Non-pigmented ciliary epithelial cell (primary cell): ENCODE data around the gene IFITM2.

Experiments
- DNase-seq: peaks from one replicate; pipeline ENCODE4 v3.0.0-alpha.2; 2010; ENCODE audit warnings: low read depth

The IFITM2 gene

DNA sequence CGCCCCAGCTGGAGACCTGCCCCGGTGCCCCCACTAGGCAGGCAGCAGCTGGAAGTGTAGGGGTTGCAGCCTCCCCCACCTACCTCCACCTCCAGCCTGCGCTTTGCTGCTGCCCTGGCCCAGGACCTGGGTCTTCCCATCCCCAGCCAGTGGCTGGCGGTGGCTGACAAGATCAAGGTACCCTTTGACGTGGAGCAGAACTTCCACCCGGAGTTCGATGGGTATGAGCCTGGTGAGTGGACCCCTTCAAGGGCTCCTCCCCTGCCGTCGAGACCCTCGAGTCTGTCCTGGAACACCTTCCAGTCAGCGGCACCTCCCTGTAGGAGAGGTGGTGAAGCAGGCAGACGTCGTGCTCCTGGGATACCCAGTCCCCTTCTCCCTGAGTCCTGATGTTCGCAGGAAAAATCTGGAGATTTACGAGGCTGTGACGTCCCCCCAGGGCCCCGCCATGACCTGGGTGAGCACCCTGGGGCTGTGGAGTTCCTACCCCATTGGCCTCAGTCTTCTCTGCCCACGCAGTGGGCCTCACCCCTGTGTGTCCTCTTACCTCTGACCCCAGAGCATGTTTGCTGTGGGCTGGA is 14.3 kb upstream of the IFITM2 start:
- DNase-seq = no peak

DNA sequence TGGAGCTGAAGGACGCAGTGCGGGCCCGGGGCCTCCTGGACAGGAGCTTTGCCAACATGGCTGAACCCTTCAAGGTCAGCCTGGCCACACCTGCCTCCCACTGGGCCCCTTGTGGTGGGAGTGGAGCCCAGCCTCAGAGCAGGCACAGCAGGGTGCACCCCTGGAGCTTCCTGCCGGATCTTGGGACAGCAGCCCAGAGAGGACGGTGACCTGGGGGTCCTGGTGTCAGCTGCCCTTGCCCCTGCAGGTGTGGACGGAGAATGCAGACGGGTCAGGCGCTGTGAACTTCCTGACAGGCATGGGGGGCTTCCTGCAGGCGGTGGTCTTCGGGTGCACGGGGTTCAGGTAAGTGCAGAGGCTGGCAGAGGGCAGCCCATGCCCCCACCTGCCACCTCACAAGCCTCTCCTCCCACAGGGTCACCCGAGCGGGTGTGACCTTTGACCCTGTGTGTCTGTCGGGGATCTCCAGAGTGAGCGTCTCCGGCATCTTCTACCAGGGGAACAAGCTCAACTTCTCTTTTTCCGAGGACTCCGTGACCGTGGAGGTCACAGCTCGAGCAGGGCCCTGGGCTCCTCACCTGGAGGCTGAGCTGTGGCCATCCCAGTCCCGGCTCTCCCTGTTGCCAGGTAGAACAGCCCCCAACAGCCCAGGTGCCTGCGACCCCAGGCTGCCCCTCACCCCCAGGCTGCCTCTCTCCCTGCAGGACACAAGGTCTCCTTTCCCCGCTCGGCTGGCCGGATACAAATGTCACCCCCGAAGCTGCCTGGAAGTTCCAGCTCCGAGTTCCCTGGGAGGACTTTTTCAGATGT is 13.6 kb upstream of the IFITM2 start:
- no peak for DNase-seq

DNA sequence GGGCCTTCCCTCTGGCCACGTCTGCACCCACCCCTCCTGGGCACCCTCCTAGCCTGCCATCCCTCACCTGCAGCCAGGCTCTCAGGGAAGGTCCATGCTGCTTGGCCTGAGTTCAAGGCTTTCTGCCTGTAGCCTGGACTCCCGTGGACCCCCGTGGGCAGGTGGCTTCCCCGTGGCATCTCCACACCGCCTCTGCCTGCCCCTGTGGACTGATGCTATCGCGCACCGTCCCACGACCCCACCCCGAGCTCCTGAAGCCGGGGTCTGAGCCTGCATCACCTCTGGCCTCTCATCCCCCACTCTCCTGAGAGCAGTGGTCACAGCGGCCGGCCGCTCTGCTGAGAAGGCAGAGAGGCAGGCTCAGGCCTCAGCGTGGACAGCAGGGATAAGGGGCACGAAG is 12.8 kb upstream of the IFITM2 start:
- no peak for DNase-seq

DNA sequence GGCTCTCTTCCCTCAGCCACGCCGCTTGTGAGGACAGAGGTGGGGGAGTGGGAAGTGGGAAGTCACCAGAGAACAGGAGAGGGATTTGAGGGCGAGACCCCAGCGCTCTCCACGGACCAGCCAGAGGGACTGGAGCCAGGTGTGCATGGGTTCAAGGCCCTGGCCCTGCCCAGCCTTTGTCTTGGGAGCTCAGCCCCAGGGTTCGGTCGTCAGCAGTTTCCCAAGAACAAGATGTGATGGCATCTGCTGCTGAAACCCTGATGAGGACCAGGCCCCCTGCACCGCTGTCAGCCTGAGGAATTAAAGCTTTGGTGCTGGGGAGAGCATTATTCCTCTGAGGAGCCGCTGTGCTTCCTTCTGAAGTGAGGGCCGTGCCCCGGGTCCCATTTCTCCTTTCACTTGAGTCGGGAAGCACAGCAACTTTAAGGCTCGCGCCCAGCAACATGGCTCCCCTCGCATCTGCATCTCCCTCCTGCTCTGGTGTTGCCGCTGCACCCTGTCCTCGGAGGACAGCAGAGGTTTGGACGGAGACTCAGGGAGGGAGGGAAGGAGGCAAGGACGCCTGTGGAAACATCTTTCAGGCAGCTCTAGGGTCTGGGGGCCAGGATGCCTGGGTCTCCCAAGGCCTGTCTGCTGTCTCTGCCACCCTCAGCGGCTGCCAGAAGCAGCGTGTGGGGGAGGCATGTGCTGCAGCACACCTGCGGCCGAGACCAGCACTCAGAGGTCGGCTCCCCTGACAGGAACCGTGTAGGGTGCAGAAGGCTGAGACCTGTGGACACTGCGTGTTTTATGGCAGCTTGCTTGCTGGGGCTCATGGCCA is 12.1 kb upstream of the IFITM2 start:
- no peak for DNase-seq

DNA sequence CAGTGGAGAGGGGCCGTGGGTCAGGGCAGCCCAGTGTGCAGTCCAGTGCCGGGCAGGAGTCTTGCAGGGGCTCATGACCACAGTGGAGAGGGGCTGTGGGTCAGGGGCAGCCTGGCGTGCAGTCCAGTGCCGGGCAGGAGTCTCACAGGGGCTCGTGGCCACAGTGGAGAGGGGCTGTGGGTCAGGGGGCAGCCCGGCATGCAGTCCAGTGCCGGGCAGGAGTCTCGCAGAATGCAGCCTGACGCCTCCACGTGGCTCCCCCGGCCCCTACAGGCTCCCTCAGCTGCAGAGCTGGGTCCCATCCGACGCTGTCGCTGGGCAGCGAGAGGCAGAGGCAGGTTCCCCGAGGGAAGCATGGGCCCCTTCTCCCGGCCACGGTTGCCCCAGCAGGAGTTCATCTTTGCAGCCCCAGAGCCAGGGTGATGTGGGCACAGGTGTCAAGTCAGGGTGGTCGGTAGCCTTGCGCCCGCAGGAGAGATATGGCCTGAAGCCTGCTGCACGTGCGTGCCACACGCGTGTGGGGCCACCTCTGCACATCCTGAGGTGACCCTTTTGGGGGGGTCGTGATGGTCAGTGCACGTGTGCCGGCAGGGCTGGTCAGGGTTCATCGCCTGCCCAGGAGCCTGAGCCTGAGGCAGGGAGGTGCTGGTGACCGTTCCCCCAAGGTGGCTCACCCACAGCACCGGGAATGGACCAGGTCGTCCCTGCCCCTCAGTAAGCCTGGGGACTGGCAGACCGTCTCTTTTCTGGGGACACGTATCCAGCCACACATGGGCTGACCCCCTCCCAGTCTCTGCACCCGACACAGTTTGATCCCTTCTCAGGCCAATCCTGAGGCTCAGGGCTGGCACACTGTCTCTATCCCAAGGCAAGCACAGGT is 11.2 kb upstream of the IFITM2 start:
- no peak for DNase-seq

DNA sequence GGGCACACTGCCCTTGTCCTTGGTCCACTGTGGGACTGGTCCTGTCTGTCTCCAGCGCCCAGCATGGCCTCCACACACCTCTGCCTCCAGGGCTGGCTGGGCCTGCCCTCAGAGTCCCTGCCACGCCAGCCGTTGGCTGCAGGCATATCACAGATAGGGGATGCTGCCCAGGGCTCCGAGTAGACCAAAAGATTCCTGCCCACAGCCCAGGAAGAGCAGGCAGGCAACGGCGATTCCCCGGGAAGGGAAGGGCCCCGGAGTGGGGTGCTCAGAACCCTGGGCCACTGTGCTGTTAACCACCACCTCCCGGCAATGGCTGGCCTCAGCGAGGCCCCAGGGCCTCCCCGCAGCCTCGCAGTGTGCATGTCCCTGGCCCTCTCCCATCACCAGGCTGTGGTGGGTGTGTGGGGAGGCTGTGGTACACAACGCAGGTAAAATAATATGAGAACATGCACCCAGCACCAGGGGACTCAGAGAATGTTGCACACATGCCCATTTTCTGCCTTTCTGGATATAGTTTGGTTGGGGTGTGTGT is 10.5 kb upstream of the IFITM2 start:
- DNase-seq = no peak

DNA sequence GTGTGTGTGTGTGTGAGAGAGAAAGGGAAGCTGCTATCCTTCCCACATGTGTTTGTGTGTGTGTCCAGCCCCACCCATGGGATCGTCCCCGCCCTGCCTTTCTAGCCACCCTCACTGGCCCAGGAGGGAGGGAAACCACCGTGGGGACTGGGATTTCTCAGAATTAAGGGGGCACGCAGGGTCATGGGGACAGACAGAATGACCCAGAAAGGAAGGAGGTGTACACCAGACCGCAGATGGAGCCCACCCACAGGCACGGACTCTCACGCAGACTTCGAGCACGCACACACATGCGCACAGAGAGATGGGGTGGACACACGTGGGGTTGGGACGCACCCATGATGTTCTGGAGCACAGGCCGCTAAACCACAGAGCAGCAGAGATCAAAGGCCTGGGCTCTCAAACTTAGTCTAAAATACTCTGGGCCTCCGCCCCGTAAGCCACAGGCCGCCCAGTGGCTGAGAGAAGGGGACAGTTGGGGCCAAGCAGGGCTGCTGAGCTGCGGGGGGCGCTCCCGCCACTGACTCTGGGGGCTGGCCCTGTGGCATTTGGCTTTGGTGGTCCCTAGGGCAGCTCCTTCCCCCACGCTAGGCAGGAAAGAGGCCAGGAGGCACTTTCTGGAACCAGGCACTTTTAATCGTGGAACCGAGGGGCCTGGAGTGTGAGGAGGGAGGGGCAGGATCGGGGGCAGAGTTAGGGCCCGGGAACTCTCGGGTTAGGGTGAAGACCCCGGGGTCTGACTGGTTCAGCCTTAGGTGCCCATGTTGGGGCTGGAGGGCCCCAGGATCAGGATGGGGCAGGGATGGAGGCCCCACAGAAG is 9.8 kb upstream of the IFITM2 start:
- DNase-seq = no peak

DNA sequence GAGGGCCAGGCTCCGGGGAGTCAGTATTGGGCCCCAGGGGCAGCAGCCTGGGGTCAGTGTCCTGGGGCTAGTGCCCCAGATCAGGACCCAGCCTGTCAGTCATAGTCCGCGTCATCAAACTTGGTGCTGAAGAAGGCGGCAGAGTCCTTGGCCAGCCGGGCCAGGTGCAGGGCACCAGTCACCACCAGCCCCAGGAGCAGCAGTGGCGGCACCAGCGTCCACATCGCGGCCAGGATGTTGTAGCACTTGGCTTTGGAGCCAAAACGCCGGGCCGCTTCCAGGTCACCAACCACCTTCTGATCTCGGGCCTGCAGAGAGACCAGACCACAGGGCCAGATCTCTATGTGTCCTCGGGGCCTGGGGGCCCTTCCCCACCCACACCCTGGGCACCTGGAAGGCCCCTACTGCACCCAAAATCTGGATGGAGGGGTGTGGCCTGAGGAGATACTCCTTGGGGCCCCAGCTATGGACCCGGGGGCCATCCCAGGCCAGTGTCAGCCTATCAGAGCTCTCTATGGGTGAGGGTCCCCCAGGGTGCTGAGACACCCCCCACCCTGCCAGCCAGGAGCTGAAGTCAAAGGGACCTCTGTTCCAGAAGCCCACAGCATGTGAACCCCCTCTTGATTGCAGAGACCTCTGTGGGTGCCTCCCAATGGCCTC is 9.1 kb upstream of the IFITM2 start:
- no peak for DNase-seq

DNA sequence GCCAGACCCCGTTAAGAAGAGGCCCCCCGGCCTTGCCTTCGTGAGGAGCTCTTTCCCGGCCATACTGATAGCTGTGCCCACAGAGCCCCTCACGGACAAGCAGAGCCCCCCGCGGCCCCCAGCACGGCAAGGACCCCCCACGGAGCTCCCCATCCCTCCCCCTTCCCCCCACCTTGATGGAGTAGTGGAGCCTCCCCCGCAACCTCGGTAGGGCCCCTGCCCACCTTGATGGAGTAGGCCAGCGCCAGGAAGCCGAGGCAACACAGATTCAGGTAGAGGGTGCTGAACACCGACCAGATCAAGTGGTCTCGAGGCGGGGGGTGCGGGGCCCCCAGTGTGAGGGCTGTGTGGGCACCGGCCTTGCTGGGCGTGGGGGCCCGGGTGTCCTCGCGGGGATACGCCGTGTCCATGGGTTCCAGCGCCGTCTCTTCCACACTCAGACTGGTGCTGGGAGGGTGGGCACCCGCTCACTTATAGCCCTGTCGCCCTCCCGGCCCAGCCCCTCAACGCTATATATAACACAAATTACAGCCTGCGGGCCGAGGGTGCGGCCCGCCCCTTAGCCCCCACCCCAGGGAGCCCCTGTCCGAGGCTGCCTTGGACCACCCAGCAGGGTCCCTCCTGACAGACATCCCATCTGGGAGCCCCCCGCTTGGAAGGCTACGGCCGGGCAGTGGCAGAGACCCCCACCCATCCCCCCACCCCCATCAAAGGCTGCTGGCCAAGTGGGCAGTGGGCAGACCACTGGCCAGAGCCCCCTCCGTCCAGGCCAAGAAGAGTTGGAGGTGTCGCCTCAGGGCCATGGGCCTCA is 8.3 kb upstream of the IFITM2 start, which contains the start of gene IFITM5:
IFITM5 (minus strand) TSS at position 446 of the 811 bp plus-strand sequence; CDS start at position 410, 36 bp downstream.
- DNase-seq = no peak

DNA sequence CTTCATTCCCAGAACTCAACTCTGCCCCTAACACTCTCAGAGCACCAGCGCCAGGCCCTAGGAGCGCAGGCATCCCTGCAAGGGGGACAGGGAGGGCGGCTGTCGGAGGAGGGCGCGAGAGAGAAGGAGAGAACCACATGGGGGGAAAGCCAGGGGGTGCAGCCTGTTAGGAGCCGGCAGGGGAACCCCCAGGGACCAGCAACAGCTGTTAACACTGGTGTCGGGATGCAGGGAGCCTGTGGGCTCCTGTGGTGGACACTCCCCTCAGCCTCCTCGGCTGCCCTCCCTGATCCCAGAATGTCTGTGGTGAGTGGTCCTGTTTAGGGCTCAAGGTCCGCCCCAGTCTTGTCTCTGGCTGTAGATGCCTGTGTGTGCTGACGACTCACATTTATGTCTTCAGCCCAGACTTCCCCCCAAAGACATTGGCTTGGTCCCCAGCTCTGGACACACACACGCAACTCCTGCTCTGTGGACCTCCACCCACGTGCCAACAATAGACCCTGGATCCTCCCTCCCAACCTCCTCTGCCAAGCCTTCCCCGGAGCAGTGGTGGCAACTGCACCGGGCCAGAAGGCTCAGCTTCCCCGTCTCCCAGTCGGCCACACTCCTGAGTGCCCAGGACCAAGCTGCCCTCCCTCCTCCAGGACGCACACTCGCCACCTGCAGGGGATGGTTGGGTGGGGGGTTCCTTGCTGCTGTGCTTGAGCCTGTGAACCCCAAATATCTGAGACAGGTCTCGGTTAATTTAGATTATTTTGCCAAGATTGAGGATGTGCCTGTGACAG is 7.5 kb upstream of the IFITM2 start:
- DNase-seq = no peak

DNA sequence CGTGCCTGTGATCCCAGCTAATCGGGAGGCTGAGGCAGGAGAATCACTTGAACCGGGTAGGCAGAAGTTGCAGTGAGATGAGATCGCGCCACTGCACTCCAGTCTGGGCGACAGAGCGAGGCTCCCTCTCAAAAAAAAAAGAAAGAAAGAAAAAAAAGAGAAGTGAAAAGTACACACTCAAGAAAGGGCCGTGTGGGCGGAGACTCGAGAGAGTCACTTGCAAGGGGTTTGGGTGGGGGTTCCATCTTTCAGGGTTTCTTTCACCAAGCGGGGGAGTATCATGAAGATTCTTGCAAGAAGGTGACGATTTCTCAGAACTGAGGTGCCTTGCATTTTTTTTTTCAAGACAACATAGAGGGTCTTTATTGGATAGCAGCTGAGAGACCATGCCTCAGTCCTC is 4.3 kb upstream of the IFITM2 start:
- no peak for DNase-seq

DNA sequence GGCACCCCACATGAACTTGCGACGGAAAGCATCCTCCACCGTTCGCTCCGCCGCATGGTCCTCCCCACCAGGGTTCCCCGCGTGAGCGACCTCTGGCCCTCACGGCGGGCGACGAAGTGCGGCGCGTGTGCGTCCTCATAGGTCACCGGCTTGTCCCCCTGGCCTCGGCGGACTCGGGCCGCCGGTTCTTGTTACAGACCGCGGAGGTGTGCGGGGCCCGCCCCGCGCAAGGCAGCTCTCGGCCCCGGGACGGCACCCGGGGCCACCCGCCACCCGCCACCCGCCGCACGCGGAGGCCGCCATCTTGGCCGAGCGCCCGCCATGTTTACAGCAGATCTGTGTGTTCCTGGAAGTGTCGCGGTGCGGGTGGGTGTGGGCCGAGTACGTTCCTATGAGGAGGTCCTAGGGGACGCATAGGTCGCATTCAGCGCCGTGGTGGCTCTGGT is 3.5 kb upstream of the IFITM2 start:
- DNase-seq = no peak

DNA sequence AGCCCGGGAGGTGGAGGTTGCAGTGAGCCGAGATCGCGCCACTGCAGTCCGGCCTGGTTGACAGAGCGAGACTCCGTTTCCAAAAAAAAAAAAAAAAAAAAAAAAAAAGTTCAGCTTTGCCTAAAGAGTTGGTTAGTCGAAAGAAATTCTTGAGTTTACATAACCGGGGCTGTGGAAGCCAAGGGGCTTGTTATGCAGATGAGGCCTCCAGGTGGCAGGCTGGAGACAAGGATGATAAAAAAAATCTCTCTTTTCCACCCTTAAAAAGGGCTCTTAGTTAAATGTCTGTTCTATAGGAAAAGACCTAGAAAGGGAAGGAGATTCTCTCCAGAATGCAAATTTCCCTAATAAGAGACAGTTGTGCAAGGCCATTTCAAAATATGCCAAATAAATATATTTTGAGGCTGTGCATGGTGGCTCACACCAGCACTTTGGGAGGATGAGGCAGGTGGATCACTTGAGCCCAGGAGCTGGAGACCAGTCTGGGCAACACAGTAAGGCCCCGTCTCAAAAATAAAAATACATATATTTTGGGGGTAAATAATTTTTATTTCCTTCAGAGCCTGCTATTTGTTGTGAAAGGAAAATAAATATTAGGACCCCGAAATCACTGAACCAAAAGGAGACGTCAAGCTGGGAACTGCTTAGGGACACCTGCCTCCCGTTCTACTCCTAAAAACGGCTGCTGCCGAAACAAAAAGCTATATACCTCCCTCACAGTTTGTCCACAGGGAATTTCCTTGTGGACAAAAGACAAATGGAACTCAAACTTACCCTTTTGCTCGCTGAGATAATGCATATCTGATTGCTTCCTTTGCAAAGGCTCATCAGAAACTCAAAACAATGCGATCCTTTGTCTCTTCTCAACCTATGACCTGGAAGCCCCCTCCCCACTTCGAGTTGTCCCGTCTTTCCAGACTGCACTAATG is 2.4 kb upstream of the IFITM2 start:
- no peak for DNase-seq

DNA sequence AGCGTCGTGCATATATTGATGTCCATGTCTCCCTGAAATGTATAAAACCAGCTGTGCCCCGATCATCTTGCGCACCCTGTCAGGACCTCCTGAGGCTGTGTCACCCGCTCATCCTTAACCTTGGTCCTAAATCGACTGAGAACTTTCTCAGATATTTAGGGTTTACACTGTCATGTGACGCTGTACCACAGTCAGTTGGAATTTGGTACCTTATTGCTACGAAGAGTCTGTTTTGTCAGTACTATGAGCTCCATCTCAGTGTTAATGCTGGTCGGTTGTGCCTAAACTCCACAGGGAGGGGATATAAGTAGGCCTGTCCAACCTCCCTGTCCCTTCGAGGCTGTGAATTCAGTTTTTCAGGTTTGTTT is 1.8 kb upstream of the IFITM2 start:
- no peak for DNase-seq

DNA sequence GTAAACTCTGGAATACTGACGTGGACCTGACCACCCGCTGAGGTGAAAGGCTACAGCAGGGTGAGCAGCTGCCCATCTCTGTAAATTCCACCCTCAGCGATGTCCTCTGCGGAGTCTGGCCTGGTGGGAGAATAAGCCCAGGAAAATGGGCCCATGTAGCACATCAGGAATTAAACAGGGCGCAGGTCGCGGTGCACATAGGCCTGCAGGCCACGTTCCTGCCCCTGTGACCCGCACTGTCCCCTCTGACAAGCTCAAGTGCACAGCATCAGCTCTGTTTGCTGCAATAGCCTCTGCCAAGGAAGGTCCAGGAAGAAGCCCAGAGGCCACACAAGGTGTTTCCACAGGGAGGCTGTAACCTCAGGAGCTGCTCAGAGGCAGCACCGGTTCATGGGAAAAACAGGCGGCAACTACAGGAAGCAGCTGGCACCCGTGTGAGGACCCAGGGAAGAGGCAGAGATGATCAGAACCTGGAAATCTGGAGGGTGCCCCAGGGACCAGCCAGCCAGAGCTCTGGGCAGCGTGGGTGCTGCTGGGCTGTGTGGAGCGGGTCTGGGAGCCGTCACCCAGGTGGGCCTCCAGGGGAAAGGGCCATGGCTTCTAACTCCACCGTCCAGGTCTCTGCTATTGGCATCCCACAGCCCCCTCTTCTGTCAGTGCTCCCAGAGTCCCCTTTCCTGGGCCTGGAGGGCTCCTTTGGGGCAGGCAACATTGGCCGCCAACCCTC is 808 bp upstream of the IFITM2 start:
- DNase-seq = no peak
